Kidney capillary endothelial cell (primary cell): ENCODE results near the gene PEX19.

Source experiments
- DNase-seq: peaks from one replicate; pipeline ENCODE4 v3.0.0-alpha.2; 2018; ENCODE audit warnings: low spot score

PEX19 gene

GRCh38 chr1:160237558-160237957 is 47.4 kb downstream of the PEX19 start:
- DNase-seq: no peak

- DNase-seq: no peak
These were observed 48.1 kb downstream of the PEX19 start for GRCh38 chr1:160236806-160237205.

- no peak for DNase-seq
These were observed 52.0 kb downstream of the PEX19 start for GRCh38 chr1:160232911-160233310.

DNA sequence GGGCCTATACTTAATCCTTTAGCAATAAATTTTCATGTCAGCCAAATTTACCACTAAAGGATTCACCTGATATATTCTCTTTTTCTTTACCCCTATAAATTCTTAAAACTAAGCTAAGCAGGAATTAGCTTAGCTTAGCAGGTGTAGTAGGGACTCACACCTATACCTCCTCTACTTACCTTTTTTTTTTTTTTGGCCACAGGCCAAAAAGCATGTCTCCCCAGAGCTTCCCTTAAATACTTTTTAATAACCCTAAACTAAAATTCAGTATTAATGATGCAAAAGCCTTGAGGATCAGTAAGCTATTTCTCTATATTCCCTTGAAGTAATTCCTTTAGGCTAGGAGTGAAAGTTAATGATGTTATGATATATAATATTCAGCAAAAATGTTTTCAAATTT is 56.5 kb downstream of the PEX19 start:
- DNase-seq: no peak

GRCh38 chr1:160227561-160227960 is 57.4 kb downstream of the PEX19 start:
- DNase-seq: no peak

DNA sequence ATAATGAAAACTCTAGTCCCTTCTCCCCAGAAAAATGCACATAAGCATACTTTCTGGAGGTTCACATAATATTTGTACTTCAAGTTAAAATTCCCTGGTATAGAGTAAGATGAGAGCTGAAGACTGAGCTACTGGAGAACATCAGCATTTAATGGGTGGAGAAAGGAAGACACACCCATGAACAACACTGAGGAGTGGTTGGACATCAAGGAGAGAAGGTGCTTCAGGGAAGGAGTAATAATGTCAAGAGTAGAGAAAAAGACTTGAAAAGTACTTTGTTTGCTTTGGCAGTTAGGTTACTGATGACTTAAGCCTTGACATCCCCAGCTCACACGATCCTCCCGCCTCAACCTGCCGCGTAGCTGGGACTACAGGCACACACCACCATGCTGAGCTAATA is 57.9 kb downstream of the PEX19 start:
- no peak for DNase-seq
